A673 (cell line): ENCODE results near the gene POC5.

Experiments
- CTCF ChIP-seq: fragments of 300-800, 200-600 bp; sonication (generic); conservative IDR thresholded peaks from 2 replicates; pipeline ENCODE4 v1.5.1; 2017; ENCODE audit warnings: low read depth, mild to moderate bottlenecking, antibody characterized with exemption, low read length, moderate library complexity, mixed read lengths
- EZH2 ChIP-seq: fragments of 200-600 bp; sonication (generic); IDR thresholded peaks from 2 replicates; pipeline ENCODE4 v1.6.1; 2017; ENCODE audit warnings: borderline replicate concordance, low read depth, mild to moderate bottlenecking, mixed read lengths, antibody characterized with exemption, low read length; ENCODE audit not compliant: poor library complexity, severe bottlenecking

GRCh38 chr5:75672616-75673015 is 44.6 kb downstream of the POC5 start:
- no peak for TF ChIP-seq CTCF
- TF ChIP-seq EZH2, result no peak
